Stimulated activated CD4-positive, alpha-beta T cell treated with anti-CD3 and anti-CD28 coated beads, Interleukin-15, amount 100 ng/mL, for 24 hours (primary cell): ENCODE results near the gene ZNF385B.

Experiments used
- DNase-seq: peaks from one replicate; pipeline ENCODE4 v3.0.0-alpha.2; 2020

ZNF385B gene

DNA sequence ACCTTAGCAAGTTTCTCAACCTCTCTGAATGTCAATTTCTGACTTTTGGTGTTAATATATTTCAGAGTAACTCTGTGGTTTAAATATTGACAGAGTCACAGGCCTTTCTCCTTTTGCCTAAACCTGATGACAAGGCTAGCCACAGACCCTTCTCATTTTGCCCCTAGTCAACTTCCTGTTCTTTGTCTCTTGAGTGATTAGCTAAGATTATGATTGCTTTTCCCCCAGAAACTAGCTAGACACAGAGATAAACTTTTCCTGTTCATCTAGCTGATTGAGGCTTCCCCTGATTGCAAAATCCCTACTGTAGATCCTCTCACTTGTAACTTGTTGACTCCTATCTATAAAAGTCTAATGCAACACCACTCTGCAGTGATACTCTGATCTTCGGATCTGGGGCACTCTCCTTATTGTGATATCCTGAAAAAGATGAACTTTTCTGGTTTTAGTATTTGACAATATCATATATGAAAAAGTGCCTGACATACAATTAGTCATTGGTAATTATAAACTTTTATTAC lies 241.4 kb downstream of the ZNF385B start:
- DNase-seq, result no peak

- DNase-seq, result no peak
These were observed 247.3 kb downstream of the ZNF385B start for GRCh38 chr2:179614121-179614520.

- DNase-seq, result no peak
These were observed 247.7 kb downstream of the ZNF385B start for GRCh38 chr2:179613701-179614100.

DNA sequence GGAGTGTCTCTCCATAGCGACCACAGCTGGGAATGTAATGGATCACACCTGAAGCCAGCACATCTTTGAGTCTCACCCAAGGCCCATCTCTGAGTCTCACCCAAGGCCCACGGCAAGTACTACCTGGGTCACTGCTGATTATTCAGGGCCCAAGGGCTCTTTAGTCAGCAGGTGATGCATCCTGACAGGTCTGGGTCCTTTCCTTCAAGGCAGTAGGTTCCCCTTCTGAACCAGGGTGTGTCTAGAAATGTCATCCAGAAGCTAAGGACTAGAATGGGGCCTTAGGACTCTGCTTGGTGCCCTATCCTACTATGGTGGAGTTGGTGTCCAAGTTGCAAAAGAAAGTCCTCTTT lies 248.1 kb downstream of the ZNF385B start:
- DNase-seq, result no peak

GRCh38 chr2:179612591-179613298 lies 248.7 kb downstream of the ZNF385B start:
- no peak for DNase-seq

DNA sequence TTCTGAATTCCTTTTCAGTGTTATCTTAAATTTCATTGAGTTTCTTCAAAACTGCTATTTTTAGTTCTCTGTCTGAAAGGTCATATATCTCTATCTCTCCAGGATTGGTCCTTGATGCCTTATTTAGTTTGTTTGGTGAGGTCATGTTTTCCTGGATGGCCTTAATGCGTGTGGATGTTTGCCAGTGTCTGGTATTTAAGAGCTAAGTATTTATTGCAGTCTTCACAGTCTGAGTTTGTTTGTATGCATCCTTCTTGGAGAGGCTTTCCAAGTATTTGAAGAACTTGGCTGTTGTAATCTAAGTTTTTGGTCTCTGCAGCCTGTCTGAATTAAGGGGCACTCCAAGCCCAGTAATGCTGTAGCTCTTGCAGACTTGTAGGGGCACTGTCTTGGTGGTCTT lies 249.3 kb downstream of the ZNF385B start:
- no peak for DNase-seq

DNA sequence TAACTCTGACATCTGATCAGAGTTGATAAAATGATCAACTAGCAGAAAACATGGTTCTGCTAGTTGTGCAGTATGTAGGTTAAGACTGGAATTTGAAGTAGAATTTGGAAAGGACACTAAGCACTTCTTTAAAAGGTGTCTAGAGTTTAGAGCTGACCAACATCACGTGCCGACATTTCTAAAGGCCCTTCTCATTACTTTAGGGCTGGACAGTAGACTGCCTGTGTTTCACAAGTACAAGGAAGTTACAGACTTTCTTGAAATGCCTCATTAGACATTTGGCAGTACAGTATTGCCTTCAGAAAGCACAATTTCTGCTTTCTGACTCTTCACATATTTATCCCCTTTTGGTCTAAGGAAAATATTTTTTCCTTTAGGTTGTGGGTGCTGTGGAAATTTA lies 255.3 kb downstream of the ZNF385B start:
- DNase-seq, result no peak

- DNase-seq, result no peak
These were observed 256.1 kb downstream of the ZNF385B start for GRCh38 chr2:179605341-179605740.

DNA sequence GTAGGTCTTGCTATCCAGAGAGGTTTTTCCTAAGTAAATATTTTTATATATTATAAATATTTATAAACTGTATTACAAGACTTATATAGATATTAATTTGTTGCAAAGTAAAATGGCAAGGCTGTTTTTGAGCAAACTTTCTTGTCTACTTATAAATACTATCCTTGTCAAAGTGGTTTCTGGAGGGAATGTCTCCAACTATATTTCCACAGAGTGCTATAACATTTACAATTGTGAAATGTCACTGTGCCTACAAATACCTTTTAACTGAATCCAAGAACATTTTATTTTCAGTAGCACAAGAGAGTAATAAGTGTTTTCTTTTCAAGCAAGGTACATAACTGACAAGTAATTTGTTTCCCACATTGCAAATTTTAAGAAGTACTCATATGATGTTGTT lies 256.8 kb downstream of the ZNF385B start:
- no peak for DNase-seq

DNA sequence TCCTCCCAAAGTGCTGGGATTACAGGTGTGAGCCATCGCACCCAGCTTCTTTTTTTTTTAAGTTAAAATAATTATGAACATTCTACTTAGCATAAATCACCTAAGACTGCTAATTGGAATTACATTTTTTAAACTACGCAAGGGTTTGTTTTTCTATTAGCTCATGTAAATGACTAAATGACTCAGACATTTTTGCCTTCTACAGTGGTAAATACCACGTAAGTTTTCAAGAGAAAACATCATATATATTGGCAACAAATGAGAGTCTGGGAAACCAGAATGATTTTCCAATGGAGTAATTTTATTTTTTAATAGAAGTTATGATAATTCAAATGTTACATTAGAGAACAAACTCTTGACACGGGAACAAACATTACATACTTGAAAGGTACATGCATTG lies 259.0 kb downstream of the ZNF385B start:
- no peak for DNase-seq

DNA sequence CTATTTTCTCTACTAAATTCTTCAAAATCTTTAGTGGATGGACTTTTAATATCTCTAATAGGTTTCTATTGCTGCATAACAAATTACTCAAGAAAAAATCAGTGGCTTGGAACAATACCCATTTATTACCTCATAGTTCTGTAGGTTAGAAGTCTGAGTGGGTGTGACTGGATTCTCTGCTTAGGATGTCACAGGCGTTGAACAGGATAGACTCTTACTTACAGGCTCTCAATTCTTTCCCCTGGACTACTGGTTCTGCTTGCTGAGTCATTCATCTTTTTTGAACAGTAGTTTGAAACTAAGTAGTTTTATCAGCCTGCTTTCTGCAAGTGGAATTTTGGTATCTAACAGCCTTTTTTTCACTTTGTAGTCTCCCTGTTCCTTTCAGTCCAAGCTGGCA lies 265.4 kb downstream of the ZNF385B start:
- no peak for DNase-seq

- DNase-seq, result no peak
These were observed 266.1 kb downstream of the ZNF385B start for GRCh38 chr2:179595284-179595683.

DNA sequence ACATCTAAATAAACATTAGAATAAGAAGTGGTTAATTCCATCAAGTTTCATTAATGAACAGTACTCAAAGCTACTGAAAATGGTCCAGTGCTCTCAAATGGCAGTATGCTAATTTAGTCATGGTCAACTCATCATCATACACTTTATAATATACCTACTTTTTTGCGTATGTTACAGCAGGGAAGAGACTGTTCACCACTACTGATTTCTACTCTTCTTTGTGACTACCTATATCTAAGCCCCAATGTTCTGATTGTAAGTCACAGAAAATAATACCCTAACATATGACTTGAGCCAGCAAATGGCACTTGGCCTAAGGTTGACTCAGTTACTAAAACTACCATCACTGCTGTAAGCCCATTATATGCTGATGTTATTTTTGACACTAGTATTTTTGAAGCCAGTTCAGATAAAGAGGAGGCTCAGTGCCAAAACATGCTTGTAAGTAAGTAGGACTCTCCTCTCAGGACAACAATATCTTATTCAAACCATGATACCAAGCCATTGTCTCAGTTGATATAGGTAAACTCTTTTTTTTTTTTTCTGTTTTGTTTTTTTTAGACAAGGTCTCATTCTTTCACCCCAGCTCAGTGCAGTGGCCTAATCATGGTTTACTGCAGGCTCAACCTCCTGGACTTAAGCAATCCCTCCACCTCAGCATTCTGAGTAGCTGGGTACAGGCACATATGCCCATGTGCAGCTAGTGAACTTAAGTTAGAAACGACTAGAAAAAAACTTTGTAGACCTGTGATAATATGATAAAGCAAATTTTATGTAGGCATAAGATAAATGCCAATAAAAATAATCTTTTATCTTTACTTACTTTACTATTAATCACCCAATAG lies 266.9 kb downstream of the ZNF385B start:
- DNase-seq, result no peak

DNA sequence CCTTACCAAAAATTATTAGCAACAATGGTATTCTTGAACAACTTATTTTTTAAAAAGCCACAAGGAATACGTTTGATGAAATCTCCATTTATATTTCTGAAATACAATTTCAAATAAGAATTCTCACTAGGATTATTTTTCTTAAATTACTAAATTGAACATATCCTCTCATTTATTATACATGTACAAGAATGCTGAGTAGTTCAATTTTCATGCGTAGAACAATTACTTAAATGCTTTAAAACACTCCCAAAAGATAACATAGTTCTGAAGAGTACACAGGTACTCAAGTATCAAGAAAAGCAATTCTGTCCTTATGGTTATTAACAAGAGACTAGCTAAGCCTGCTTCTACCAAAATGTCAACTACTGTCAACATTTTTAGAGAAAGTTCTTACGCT lies 268.1 kb downstream of the ZNF385B start:
- DNase-seq, result no peak

DNA sequence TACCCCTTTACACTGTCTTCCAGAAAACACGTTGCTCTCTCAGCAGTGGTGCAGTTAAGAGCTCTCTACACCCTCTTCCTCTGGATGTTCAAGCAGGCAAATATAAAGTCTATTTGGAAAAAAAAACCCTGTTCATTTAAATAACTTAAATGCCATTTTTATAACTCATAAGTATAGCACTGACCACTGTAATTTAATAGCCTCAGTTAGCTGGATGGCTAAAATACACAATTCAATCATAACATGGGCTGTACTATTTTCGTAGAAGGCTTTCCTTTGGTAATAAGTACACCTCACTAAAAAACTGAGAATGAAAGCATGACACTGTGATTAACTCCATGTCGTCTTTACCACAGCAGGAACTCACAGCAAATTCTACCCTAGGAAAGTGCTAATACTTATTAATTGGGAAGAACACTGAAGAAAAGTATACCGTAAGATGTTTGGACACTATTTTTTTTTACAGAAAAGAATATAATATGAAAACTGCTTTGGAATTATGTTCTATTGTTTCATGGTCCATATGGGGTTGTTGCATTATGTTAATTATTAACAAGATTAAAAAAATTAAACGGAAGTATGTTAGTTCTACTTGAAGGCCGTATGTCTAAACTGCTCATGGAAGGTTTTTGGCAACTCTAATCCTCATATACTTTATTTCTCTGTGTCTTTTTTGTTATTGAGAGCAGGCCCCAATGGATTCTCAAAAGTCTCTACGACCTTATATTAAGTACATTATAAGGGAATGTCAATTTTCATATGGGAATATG lies 269.1 kb downstream of the ZNF385B start:
- DNase-seq, result no peak

DNA sequence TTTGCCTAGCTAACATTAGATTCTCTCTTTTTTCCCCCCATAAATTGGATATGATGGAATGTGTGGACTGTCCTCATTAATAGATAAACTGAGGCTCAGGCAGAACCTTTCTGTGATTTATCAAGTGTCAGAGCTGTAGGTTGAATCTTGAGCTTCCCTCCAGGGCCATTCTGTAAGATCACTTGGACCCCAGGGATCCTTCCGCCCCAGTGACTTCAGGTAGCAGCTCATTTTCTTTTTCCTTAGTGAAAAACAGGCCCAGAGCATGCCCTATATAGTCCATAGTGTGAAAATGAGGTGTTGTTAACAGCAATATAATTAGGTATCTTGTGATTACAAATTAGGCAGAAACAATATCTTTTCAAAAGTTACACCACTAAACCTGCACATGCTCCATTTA lies 269.7 kb downstream of the ZNF385B start:
- no peak for DNase-seq

- no peak for DNase-seq
These were observed 272.8 kb downstream of the ZNF385B start for GRCh38 chr2:179588486-179589145.

GRCh38 chr2:179584760-179585159 lies 276.7 kb downstream of the ZNF385B start:
- no peak for DNase-seq

DNA sequence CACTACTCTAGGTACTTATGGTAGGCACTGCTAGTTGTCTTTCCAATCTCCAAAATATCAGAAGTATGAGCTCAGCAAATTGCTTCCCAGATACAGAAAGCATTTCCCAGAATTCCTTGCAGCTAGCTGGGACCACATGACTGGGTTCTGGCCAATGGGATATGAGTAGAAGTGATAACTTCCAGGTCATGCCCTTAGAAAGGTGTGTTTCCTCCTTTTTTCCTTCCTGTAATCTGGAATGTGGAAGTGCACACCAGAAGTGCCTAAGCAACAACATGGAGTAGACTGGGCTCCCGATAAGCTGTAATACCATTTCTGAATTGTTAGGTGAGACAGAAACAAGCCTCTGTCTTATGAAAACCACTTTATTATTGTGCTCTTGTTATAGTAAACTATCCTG lies 279.8 kb downstream of the ZNF385B start:
- DNase-seq, result no peak

DNA sequence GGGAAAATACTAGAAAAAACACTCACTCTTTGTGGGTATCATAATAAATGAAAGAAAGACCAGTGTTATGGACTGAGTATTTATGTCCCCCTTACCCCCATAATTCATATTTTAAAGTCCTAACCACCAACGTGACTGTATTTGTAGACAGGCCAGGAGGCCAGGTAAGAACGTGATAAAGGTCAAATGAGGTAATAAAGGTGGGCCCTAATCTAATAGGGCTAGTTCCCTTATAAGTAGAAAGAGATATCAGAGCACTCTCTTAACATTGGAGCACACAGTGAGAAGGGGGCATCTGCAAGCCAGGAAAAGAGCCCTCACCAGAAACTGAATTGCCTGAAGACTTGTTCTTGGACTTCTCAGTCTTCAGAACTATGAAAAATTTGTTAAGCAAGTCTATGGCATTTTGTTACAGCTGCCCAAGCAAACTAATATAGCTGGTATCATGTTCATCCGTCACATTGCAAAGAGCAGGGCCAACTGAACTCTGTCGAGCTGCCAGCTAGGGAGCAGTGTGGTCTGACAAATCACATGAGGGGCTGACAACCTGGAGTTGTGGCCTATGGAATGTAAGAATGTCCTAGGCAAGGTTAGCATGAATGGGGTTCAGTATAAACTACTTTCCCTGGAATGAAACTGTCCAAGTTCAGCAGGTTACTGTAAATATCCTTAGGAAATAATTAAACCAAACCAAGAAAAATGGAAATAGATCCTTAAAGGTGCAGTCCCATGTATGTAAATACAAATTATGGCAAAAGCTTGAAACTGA lies 280.9 kb downstream of the ZNF385B start:
- DNase-seq, result no peak

GRCh38 chr2:179579800-179580199 lies 281.6 kb downstream of the ZNF385B start:
- no peak for DNase-seq
